Measurements from ENCODE around the gene PLEKHO1.

DNA sequence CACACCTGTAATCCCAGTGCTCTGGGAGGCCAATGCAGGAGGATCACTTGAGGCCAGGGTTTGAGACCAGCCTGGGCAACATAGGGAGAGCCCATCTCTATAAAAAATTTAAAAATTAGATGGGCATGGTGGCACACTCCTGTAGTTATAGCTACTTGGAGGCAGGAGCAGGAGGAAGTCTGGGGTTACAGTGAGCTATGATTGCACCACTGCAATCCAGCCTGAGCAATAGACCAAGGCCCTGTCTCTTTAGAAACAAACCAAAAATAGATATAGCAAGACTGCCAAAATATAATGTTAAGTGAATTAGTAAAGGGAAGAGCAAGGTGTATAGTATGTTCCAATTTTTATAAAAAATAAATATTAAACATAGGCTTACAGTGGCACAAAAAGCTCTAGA is 28.8 kb downstream of the PLEKHO1 start:
- no peak for TF ChIP-seq GATA2 (IDR thresholded peaks at IDR 0.05; ENCODE audit: low read depth, low read length)
- no peak for TF ChIP-seq GATA3 (IDR thresholded peaks at IDR 0.05; ENCODE audit: low read depth, low read length)

Measured in SH-SY5Y (cell line).